Measurements from ENCODE around the gene COL4A6.

Gene COL4A6

GRCh38 chrX:108361316-108361715, 76.9 kb downstream of the COL4A6 start:
- DNase-seq (ENCODE audit: low spot score) = no peak
- in situ Hi-C loops (cut with MboI; ENCODE audit: low pct_unique_long_range_greater_than_20kb, low sequenced_read_pairs, unreplicated experiment) = no loop called here
- TF ChIP-seq CTCF (IDR thresholded peaks at IDR 0.05; ENCODE audit: extremely low read depth, insufficient read depth, missing control alignments) = no peak

- in situ Hi-C loops (cut with MboI; ENCODE audit: low pct_unique_long_range_greater_than_20kb, low sequenced_read_pairs, unreplicated experiment) = no loop called here
- no peak for DNase-seq (ENCODE audit: low spot score)
- TF ChIP-seq CTCF (IDR thresholded peaks at IDR 0.05; ENCODE audit: extremely low read depth, insufficient read depth, missing control alignments) = no peak
These were observed 78.2 kb downstream of the COL4A6 start for GRCh38 chrX:108359806-108360602.

GRCh38 chrX:108353452-108353851, 84.8 kb downstream of the COL4A6 start:
- TF ChIP-seq CTCF (IDR thresholded peaks at IDR 0.05; ENCODE audit: extremely low read depth, insufficient read depth, missing control alignments) = no peak
- in situ Hi-C loops (cut with MboI; ENCODE audit: low pct_unique_long_range_greater_than_20kb, low sequenced_read_pairs, unreplicated experiment) = no loop called here

GRCh38 chrX:108349210-108349609, 89.0 kb downstream of the COL4A6 start:
- DNase-seq (ENCODE audit: low spot score) = no peak
- in situ Hi-C loops (cut with MboI; ENCODE audit: low pct_unique_long_range_greater_than_20kb, low sequenced_read_pairs, unreplicated experiment) = no loop called here
- TF ChIP-seq CTCF (IDR thresholded peaks at IDR 0.05; ENCODE audit: extremely low read depth, insufficient read depth, missing control alignments) = no peak

More at GRCh38 chrX:108353452-108353851, 84.8 kb downstream of the COL4A6 start:
- no peak for DNase-seq (ENCODE audit: low spot score)

GRCh38 chrX:108348525-108348924, 89.7 kb downstream of the COL4A6 start:
- in situ Hi-C loops (cut with MboI; ENCODE audit: low pct_unique_long_range_greater_than_20kb, low sequenced_read_pairs, unreplicated experiment) = no loop called here
- no peak for DNase-seq (ENCODE audit: low spot score)
- no peak for TF ChIP-seq CTCF (IDR thresholded peaks at IDR 0.05; ENCODE audit: extremely low read depth, insufficient read depth, missing control alignments)

- no peak for DNase-seq (ENCODE audit: low spot score)
- no peak for TF ChIP-seq CTCF (IDR thresholded peaks at IDR 0.05; ENCODE audit: extremely low read depth, insufficient read depth, missing control alignments)
- in situ Hi-C loops (cut with MboI; ENCODE audit: low pct_unique_long_range_greater_than_20kb, low sequenced_read_pairs, unreplicated experiment) = no loop called here
These were observed 90.4 kb downstream of the COL4A6 start for GRCh38 chrX:108347800-108348199.

All from GM13977 (cell line).